Activated gamma-delta T cell treated with anti-CD3 and anti-CD28 coated beads, Interleukin-2, amount 50 U/mL, for 16 hours (primary cell): Measurements from ENCODE around the gene RSPH9.

Source experiments
- DNase-seq: peaks from one replicate; pipeline ENCODE4 v3.0.0-alpha.2; 2020; ENCODE audit warnings: low read depth

The RSPH9 gene, protein sequence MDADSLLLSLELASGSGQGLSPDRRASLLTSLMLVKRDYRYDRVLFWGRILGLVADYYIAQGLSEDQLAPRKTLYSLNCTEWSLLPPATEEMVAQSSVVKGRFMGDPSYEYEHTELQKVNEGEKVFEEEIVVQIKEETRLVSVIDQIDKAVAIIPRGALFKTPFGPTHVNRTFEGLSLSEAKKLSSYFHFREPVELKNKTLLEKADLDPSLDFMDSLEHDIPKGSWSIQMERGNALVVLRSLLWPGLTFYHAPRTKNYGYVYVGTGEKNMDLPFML

DNA sequence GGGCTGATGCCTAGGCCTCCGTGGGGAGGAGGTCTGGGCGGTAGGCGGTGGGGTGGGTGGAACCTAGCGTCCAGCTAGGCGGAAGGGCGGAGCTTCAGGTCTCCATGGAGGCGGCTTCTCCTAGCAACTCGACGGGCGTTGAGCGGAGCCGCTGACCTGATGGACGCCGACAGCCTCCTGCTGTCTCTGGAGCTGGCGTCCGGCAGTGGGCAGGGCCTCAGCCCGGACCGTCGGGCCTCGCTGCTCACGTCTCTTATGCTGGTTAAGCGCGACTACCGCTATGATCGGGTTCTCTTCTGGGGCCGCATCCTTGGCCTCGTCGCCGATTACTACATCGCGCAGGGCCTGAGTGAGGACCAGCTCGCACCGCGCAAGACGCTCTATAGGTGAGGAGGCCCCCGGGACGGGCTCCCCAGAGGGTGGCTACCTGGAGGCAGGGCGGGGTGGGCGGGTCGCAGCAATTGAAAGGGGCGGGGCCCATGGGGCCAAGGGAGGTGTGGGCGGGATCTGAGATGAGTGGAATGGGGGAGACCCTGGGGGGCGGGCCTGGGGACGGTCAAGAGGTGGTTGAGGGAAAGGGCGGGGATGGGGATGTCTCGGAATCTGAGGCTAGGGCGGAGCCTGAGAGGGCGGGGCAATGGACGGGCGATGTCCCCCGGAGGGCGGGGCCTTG is at the start of gene RSPH9:
Gene RSPH9, plus strand, starts transcription at position 97 of the 673 bp plus-strand sequence. Its CDS starts 63 bp downstream, at position 160.
- peak; percentile 40 for DNase-seq

DNA sequence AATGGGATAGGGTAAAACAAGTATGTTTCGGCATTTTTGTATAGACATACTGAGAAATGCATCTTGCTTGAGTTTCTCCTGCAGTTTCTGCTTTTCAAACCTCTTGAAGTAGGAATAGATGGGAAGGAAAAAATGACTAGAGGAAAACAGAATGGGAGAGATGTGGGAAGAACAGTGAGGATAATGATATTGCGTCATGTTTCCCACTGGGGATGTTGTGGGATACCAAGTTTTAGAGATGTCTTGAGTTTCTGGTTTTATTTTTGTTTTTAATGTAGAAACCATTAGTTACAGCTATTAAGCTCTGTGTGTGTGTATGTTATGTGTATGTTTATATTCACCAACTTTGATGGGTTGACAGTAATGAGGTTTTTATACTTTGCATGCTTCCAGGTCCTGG is 44.2 kb upstream of the RSPH9 start:
- DNase-seq, result no peak

DNA sequence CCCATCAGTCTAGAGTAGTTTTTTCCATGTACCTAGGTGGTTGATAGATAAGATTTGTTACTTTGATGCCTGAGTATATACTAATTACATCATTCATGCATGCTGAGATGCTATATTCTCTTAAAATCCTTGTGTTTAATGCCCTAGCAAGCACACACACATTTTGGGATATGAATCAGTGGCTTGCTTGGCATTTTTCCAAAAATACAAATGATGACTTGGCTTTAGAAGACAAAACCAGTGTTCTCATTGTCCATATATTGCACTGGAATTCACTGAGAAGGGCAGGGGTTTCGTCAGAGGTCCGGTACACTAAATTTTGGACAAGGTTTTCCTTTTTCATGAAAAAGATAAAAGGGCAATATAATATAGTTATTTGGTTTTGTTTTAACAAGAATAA is 40.7 kb upstream of the RSPH9 start:
- DNase-seq, result no peak

DNA sequence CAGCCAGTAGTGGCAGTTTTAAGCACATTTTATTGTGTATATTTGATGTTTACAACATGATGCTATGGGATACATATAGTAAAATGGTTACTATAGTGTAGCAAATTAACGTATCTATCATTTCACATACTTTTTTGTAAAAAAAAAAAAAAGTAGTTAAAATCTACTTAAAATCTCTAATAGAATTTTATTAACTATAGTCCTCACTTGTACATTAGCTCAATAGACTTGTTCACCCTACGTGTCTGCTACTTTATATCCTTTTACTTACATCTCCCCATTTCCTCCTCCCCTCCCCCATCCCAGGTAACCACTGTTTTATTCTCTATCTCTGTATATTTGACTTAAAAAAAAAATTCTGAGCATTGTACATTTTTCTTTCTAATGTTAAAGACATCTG is 38.8 kb upstream of the RSPH9 start:
- no peak for DNase-seq

DNA sequence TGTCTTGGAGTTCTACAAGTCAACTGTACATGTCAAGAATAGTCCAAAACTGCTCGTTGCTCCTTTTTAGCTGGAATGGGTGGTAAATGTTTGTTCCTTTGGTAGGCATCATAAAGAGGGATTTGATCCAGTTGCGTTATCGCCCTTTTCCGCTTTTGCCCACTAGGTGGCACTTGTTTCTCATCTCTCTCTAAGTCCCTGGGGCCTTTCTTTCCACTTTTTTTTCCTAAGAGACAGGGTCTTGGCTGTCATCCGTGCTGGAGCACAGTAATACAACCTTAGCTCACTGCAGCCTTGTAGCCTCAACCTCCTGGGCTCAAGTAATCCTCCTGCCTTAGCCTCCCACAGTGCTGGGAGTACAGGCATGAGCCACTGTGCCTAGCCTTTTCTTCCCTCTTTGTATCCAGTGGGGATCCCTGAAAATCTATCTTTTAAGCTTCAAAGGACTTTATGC is 36.5 kb upstream of the RSPH9 start:
- peak; percentile 40 for DNase-seq

DNA sequence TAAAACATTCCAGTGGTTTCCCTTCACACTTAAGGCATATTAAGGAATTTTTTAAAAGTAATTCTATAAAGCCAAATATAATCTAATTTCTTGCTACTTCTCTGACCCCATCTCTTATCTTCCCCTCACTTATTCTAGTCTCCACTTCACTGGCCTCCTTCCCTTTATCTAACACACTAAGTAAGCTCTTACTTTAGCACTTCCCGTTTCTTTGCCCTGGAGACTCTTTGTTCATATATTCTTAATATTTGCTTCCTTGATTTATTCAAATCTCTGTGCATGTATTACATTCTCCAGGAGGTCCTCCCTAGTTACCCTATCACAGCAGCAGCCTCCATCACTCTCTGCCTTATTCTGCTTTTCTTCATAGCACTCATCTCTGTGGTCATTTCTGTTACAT is 36.0 kb upstream of the RSPH9 start:
- DNase-seq, result no peak

DNA sequence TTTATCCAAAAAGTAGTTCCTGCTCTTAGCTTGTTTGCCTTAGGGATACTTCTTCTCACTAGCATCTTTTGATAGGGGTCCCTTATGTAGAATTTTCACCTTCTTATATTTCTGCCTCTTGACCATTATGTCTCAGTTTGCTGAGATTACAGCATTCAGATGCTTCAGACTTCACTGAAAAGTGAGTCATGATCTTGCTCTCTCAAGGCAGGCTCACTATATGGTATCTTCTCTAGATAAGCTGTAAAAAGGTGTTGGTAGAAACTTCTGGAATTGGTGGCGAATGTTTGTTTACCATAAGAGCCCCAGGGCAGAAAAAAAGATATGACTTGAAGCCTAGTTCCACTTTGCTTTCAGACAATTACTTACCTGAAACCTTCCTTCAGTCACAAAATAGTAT is 35.4 kb upstream of the RSPH9 start:
- DNase-seq, result no peak

DNA sequence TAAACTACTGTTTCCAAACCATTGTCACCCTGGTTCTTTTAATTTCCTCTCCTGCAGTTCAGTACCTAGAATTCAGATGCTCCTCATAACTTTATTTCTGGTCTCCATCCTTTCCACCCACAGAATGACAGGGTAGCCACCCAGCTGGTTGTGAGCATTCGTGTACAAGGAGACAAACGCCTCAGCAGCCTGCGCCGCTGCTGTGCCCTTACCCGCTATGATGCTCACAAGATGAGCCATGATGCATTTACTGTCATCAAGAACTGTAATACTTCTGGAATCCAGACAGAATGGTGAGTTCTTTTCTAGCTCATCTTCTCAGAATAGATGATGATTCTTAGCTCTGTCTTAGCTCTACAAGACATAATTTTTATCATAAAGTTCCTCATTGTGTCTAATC is 34.4 kb upstream of the RSPH9 start:
- DNase-seq, result no peak

DNA sequence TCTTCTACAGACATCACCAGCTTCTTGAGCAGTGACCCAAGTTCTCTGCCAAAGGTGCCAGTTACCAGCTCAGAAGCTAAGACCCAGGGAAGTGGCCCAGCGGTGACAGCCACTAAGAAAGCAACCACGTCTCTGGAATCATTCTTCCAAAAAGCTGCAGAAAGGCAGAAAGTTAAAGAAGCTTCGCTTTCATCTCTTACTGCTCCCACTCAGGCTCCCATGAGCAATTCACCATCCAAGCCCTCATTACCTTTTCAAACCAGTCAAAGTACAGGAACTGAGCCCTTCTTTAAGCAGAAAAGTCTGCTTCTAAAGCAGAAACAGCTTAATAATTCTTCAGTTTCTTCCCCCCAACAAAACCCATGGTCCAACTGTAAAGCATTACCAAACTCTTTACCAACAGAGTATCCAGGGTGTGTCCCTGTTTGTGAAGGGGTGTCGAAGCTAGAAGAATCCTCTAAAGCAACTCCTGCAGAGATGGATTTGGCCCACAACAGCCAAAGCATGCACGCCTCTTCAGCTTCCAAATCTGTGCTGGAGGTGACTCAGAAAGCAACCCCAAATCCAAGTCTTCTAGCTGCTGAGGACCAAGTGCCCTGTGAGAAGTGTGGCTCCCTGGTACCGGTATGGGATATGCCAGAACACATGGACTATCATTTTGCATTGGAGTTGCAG is 31.0 kb upstream of the RSPH9 start:
- DNase-seq, result no peak

DNA sequence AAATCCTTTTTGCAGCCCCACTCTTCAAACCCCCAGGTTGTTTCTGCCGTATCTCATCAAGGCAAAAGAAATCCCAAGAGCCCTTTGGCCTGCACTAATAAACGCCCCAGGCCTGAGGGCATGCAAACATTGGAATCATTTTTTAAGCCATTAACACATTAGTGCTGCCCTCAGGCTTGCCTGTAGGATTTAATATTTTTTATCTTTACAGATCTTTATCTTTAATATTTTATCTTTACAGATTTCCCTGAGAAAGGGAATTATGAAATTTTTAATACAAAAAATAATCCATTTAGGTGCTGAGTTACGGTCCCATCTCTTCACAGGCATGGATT is 30.5 kb upstream of the RSPH9 start:
- no peak for DNase-seq

DNA sequence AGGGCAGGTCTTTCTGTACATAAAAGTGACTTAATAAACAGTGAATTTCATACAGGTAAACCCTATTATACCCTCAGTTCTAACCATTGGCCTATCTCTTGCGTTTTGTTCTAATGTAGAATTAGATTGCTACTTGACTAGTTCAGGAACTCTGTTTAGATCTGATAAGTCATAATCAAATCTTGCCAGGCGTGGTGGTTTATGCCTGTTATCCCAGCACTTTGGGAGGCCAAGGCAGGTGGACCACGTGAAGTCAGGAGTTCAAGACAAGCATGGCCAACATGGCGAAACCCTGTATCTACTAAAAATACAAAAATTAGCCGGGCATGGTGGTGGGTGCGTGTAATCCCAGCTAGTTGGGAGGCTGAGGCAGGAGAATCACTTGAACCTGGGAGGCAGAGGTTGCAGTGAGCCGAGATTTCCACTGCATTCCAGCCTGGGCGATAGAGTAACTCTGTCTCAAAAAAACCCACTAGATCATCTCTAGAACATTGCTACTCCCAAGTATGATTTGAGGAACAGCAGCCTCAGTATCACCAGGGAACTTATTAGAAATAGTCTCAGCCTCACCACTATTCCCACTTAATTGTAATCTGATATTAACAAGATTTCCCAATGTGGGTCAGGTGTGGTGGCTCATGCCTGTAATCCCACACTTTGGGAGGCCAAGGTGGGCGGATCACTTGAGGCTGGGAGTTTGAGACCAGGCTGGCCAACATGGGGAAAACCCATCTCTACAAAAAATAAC is 27.9 kb upstream of the RSPH9 start:
- DNase-seq, result no peak

DNA sequence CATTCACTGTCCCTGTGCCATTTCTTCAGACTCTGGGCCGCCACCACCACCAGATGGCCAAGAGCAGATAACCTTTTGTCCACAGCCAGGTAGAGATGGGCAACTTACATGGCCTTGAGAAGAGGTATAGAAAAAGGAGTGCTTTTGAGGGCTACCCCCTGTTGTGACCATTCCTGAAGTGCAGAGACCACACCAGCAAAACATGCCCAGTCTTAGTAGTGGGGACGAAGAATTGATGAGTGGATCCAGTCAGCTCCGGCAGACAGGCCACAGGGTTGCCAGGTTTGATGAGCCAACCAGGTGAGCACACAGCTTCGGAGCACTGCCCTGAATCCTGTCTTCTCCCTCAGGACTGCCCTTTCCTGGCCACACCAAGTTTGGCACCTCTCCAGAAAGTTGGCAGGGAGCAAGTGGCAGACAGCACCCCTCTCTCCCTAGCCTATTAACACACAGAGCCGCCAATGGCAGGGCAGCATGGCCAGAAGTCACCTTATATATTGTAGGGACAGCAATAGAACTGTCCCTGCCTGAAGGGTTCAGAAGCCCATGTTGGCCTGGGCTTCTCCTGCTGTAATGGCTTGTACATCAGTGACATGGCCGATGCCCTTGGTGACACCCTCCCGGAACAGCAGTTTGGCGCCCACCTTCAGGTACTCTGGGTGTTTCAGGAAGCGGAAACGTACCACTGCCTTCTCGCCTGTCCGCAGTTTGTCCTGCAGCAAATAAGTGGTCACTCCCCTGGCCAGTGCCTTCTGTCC is 23.6 kb upstream of the RSPH9 start:
- DNase-seq, result no peak

DNA sequence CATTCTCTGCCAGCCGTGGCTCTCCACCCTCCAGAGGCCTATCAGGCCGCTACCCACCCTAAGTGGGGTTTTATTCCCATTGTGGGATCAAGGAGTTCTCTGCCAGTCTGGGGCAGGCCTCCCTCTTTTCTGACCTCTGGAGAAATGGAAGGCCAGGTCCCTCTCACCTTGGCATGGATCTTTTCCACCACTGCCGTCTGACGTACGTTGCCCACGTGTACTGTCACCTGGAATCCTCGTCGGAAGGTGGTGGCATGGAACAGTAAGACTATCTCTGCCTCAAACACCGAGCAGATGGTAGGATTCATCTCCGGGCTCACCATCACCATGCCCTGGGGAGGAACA is 23.0 kb upstream of the RSPH9 start:
- DNase-seq, result no peak

DNA sequence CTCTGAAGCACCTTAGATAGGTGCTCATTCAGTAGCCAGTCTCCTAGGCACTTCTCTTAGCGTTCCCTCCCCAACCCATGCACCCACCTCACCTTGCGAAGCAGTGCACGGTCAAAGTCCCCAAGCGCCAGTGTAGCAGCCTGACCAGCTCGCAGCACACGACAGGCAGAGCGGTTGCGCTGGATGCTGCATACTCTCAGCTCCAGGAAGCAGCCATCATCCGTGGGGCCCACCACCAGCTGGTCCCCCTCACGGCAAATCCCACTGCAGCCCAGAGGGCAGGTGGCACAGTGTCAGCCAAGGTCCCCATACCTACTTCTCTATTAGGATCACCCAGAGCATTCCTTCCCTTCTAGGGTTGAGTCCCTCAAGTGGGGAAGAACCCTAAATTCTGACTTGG is 22.3 kb upstream of the RSPH9 start:
- DNase-seq, result no peak

DNA sequence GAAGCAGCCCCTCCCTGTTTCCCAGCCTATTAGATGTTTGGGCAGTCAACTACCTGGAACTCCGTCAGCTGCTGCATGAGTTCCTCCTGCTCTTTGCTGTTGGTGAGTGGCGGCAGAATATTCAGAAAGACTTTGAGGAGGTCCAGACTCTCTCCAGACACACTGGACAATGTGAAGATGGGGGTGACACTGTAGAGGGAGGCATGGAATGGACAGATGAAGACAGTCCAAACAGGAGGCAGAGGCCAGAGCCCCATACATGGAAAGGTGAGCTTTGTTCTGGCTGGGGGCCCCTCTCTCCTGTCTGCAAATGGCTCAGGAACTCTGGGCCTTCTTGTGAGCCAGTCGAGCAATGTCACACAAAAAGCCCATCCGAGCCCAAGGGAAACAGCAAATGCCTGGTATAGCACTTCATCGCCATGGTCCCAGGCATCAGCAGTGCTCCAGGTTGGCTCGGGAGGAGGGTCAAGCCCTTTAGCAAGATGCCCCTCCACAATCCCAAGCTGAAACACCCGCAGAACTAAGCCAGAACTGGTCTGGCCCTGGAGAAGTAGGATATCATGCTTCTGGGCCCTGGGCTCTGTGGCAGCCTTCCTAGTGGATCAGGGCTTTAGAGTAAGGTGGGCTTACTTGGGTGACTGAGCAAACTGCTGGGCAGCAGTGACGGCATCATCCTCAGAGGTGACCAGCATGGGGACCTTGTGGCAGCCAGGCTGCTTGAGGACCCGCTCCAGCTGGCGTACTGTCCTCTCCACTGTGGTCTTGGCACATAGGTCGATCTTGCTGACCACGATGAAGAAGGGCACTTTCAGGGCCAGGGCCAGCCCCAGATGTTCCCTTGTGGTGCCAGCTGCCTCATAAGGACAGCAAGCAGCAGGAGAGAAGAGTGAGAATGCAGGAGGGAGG is 20.7 kb upstream of the RSPH9 start:
- DNase-seq, result no peak

DNA sequence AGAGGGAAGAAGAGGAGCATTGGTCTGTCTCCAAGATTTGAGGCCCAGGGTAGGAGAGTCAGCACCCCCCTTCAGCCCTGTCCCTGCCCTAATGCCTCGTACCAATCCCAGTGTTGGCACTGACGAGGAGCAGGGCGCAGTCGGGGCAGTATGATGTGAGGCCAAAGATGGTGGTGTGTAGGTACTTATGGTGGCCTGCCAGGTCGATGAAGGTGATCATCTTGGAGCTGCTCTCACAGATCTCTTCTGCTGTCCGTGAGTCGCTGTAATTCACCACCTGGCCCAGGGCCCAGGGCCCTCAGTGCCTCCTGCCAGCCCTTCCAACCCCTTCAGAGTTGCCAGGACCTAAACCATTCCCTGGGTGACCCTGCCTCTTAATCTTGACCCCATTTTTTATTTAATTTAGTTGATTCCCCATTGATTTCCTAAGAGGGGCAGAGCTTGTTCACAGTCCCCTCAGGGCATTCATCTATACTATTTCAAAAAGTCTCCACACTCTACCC is 20.0 kb upstream of the RSPH9 start:
- no peak for DNase-seq

DNA sequence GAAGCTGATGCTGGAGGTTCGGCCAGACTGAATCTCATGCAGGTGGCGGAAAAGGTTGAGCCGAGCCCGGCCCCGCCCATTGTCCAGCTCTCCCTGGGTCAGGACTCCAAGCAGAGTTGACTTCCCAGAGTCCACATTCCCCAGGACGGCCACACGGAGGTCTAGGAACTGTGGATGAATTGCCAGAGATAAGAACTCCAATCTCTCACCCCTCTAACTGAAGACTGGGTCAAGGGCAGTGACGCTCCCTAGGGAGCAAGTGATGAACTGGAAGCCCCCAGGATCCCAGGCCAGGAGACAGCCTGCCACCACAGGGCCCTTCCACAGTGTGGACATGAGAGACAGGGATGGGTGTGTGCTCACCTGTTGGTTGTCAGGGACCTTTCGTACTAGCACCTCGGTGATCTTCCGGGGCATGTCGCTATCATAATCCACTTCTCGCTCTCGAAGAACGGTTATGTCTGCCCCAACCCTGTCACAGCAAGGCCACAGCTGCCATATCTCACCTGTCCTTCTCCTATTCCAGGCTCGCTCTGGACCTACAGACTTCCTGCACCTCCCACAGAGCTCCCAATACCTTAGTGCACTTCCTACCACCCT is 19.3 kb upstream of the RSPH9 start:
- no peak for DNase-seq

DNA sequence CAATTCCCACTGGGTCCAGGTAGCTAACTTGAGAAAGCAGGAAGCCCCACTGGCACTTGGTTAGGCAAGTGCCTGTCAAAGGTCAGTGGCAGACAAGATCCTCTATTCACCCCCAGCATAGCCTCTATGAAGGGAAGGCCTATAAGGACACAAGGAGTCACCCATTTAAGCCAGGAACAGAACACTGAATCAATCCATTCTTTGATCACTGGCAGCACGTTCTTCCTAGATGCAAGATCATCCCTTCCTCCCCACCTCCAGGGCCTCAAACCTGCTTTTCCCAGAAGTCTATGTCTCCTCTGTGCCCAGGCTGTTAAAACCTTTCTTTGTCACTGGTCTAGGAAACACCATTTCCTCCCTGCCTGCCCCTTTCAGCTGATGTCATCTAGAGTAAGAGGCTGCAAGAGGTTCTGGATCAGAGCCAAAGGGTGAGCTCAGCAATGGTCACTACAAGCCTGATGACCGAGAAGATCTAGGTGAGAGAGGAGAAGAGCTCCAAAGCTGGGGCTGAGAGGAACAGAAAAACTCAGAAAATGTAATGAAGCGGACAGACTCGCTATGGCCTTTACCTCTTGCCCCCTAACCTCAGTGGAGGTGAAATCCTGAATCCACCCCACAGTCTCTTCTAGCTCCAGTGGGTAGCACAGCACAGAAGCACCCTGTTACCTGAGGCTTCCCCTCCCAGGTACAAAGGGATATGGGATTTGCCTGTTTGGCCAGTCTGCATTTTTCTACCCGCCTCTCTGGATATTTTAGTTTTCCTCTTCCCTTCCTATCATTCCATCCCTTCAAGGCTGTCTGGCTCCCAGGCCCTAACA is 17.6 kb upstream of the RSPH9 start:
- no peak for DNase-seq

DNA sequence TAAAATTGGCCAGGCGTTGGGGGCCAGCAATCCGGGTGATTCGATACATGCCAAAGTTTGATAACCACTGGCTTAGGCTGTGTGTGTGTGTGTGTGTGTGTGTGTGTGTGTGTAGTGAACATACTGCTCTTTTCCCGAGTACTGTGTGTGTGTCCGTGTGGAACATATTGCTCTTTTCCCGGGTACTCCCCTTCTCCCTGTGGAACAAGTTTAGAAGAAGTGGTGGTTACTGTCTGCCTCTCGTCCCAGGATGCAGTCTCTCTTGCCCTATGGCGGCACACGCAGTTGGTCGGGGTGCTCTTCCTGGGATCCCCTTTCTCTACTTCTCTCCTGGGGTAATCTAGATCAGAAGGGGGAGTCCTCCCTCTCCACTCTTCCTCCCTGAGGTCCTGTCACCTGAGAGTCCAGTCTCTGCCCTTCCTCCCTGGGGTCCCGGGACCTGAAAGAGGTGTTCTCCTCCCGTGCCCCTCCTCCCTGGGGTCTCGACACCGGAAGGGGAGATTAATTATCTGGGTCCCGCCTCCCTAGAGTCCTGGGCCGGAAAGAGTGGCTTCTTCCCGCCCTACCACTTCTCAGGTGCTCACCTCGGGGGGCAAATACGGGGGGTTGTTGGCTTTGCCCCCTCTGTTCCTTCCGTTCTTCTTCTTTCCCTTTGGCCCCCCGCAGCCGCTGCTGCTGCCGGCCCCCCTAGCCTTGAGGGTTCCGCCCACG is 16.3 kb upstream of the RSPH9 start:
- peak; percentile 25 for DNase-seq
